ENCODE measurements around the gene LARP1B. TPM values are rescaled to one million over a fixed set of nuclear protein-coding genes. Genes with fewer than 3 reads are reported as not detected.
"Not testable (repeated sequence)": the region's sequence is repeated elsewhere in the genome, so short reads cannot be mapped to it uniquely, and the experiment has no call there.

LARP1B gene
- total RNA-seq, 1 experiment from 2014 or later = 25.1 TPM

GRCh38 chr4:128220286-128221235, 159.4 kb downstream of the LARP1B start:
- peak; percentile 39 for DNase-seq (ENCODE audit: extremely low read depth, low read depth)

DNA sequence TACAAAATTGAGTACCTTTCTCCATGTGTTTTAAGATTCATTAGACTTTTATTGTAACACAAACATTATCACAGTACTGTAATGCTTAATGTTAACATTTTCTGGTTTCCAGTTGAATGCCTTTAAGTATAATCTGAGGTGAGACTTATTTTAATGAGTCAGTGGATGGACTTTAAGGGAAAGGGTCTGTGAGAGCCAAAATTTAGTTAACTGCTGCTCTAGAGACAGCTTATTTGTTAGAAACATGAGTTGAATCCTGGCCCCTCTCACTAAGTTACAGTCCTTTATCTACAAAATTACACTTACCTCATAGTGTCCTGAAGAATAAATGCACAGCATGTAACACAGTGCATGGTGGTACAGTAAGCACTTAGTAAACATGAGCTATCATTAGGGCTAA, 160.5 kb downstream of the LARP1B start:
- DNase-seq (ENCODE audit: extremely low read depth, low read depth) = no peak

DNA sequence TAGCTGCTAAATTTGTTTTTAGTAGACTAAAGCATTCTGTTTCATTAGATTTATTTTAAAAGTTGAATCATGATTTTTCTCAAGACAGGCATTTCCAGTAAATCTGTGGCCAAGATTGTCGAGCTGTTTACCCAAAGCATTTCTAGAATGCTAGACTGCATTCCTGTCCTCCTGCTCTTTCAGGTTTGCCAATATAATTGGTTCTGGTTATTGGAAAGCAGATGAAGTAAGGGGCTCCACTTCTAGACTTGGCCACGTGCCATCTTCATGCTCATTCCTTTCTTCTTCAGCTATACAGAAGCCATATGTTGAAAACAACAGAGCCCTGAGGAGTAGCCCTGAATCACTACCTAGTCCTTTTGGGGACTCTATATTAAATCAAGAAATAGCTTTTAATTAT, 164.0 kb downstream of the LARP1B start:
- no peak for DNase-seq (ENCODE audit: extremely low read depth, low read depth)

DNA sequence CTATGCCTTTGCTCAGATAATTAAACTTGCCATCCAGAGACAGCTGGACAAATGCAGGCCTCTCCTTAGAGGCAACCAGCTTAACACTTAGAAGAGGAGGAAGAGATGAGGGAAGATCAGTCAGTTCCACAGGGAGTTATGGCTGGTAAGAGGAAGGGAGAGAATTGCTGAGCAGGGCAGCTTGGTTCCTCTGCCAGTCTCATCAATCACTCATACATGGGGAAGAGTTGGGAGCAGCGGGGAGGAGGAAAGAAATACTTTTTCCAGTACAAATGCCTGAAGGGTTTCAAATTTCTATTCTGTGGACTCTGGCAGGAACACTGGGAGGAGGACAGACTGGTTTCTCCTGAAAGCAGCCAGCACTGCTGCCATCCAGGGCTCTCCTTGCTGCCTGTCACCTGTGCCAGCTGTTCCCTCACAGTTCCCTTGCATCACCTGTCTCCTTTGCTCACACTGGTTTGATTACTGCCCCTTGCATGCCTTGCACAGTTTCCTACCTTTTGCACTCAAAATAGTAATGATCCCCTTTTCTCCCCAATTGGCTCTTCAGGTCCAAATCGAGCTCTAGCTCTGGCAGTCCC, 167.0 kb downstream of the LARP1B start:
- DNase-seq (ENCODE audit: extremely low read depth, low read depth) = no peak

DNA sequence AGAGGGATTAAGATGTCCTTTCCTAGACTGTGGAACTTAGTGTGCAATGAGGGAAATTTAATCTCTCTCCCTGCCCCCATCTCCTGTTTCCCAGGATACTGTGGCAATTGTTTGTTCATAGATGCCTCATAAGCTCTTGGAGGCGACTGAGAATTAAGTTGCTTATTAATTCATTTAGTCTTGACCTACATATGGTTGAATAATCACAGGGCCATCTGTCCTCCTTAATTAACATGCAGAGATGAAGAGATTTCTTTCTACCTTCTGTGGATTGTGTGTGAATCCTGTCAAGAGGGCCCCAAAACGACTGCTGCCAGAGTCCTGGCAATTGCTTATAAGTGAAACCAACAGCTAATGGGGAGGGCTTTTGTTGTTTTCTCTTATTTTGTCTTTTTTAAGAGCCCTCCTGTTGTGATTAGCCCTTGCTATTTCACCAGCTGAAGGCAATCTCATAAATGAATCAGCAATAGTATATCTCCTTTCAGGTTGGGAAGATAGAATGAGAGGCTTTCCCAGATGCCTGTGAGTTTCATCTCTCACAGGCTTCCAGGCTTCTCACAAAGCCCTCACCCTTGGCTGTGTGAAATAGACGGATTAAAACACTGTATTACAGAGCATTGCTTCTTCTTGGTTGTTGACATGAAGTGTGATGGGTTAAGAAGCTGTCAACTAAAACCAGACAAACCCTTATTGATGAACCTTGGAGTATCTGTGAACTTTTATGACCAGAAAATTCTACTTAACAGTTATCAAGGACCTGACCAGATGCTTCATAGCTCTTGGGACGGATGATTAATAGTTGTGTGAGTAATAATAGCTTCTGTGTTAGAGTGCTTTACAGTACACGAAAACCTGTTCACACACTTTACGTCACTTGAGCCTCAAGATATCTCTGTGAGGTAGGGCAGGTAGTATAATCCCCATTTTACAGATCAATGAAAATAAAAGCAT, 168.0 kb downstream of the LARP1B start:
- no peak for DNase-seq (ENCODE audit: extremely low read depth, low read depth)

DNA sequence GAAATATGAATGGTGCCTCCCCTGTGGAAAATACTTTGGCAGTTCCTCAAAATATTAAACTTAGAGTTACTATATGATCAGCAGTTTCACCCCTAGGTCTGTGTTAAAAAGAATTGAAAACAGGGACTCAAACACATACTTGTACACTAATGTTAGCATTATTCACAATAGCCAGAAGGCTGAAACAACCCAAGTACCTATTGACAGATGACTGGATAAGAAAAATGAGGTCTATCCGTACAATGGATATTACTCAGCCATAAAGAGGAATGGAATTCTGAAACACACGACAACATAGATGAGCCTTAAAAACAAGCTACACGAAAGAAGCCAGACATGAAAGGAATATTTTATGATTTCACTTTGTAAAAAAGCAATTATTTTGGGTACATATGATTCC, 171.6 kb downstream of the LARP1B start:
- no peak for DNase-seq (ENCODE audit: extremely low read depth, low read depth)

DNA sequence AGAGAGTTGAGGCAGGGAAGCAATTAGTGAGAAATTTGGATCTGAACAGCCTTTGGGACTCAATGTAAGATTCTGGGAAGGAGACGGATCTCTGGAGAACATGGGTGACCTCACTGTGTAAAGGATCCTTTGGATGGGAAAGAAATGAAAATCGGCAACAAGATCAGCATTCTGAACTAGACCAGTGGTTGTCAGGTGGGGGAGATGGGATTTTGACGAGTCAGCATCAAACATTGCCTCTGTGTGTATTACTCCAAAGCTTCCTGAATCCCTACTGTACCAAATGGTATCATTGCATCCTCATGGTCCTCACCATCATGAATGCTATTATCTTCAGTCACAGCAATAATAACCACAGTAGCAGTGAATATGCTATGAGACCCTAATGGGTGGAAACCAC, 173.7 kb downstream of the LARP1B start:
- no peak for DNase-seq (ENCODE audit: extremely low read depth, low read depth)

DNA sequence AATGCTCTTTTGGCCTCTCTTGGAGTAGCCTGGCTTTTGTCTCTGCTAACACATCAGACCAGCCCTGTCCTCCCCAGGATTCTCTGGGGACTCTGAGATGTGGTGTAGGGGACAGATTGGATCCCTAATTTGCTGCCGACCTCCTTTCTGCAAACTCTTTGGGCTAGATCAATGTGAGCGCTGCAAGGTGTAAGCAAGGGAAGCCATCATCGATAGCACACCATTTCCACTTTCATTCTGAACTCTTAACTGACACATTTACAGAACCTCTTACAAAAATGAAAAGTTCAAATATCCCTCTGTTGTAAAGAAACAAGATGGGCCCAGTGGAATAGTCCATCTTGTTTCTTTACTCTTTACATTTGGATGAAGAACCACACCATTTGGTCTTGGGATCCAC, 179.9 kb downstream of the LARP1B start:
- DNase-seq (ENCODE audit: extremely low read depth, low read depth) = no peak

- peak; percentile 13 for DNase-seq (ENCODE audit: extremely low read depth, low read depth)
Observed at GRCh38 chr4:128241425-128241913, 180.4 kb downstream of the LARP1B start.

- DNase-seq (ENCODE audit: extremely low read depth, low read depth) = no peak
Observed at GRCh38 chr4:128241981-128242380, 180.9 kb downstream of the LARP1B start.

DNA sequence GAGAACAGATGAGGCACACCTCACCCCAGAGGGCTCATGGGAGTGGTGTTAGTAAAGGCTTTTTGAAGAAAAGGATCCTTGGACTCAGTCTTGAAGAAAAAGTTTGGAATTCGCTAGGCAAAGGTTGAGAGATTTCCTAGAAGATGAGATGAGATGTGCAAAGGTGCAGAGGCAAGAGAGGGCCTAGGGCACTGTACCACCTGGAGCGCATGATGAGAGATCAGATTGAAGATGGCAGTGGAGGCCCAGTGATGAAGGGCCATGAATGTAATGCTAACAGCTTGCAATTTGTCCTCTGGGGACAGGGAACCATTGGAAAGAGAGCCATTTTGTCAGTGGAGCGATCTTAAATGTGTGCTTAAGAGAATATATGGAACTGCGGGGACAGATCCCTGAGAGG, 181.5 kb downstream of the LARP1B start:
- no peak for DNase-seq (ENCODE audit: extremely low read depth, low read depth)

GRCh38 chr4:128244379-128244778, 183.3 kb downstream of the LARP1B start:
- no peak for DNase-seq (ENCODE audit: extremely low read depth, low read depth)

GRCh38 chr4:128245391-128245790, 184.3 kb downstream of the LARP1B start:
- DNase-seq (ENCODE audit: extremely low read depth, low read depth) = not testable (repeated sequence)

- DNase-seq (ENCODE audit: extremely low read depth, low read depth) = no peak
Observed at GRCh38 chr4:128247906-128248305, 186.8 kb downstream of the LARP1B start.

DNA sequence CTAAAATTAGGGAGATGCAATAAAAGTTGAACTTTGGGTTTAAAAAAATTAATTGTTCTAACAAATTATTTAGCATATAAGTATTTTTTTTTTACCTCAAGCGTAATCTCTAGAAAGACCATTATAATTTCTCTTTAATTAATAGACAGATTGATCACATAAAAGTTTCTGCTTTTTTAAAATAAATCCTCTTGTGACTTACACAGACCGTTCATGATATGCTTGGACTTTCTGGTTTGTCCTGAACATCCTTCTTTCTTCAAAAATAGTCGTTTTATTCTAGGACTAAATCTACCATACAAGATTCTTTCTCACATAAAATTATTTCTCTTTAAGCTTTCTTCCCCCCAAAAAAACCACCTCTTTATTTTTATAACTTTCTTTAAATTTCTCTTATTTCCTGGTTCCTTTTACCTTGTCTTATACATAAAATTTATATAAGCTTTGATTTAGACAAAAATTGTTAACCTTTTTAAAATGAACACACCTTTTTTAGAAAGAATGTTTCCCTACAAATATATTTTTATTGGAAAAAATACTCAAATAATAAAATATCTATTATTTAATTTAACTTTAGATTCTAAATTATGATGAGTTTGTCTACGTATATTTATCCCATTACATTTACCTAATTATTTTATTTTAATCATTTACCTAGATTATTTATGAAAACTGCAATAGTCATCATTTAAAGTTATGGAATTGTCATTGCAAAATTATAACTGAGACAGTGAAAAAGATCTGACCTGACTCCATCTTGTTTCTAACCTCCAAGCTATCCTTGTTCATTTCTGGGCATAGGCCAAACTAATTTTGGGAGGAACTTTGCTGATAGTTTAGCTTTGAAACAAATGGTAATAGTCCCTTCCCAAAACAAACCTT, 188.9 kb downstream of the LARP1B start:
- no peak for DNase-seq (ENCODE audit: extremely low read depth, low read depth)

DNA sequence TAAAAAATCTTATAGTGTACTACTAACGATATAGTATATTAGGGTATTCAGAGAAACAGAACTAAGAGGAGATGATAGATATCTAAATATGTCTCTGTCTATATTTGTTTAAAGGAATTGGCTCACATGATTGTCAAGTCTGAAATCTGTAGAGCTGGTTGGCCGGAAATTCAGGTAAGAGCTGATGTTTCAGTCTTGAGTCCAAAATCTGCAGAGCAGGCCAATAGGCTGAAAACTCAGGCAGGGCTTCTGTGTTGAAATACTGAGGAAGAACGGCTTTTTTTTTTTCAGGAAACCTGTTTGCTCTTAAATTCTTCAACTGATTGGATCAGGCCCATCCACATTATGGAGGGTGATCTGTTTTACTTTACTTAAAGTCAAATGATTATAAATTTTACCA, 194.8 kb downstream of the LARP1B start:
- no peak for DNase-seq (ENCODE audit: extremely low read depth, low read depth)

- DNase-seq (ENCODE audit: extremely low read depth, low read depth) = no peak
Observed at GRCh38 chr4:128256539-128256938, 195.4 kb downstream of the LARP1B start.

DNA sequence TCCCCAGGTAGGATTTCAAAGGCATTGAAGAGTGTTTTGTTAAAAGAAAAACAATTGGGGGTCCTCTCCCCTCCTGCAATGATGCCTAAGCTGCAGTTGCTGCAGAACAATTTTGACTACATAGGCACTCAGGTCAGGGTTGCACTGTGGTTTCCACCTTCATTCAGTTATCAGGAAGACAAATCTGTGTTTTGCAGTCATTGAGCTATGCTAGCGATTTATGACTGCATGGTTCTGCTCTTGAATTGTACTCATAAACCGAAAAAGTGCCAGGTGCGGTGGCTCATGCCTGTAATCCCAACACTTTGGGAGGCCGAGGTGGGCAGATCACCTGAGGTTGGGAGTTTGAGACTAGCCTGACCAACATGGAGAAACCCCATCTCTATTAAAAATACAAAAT, 197.1 kb downstream of the LARP1B start:
- not testable (repeated sequence) for DNase-seq (ENCODE audit: extremely low read depth, low read depth)

GRCh38 chr4:128259889-128260288, 198.8 kb downstream of the LARP1B start:
- not testable (repeated sequence) for DNase-seq (ENCODE audit: extremely low read depth, low read depth)

All from NCI-H460 (cell line).